Measurements from ENCODE around the gene NAPEPLD. TPM values are rescaled to one million over a fixed set of nuclear protein-coding genes. Genes with fewer than 3 reads are reported as not detected.

The NAPEPLD gene
- total RNA-seq, 1 donor from 2014 or later = 6.1 TPM

- Mint-ChIP-seq H3K4me3 (ENCODE audit: unreplicated experiment) (no peak overlapping the region), H3K9me3 (ENCODE audit: unreplicated experiment) (no peaks in the 10 kb centered on the region), H3K4me1 (ENCODE audit: unreplicated experiment) (no peaks in the 10 kb centered on the region), H3K27ac (ENCODE audit: unreplicated experiment) (no peak overlapping the region), H3K36me3 (ENCODE audit: low read depth, unreplicated experiment) (no peaks in the 10 kb centered on the region), H3K27me3 (ENCODE audit: unreplicated experiment) (peaks cover 2% of the 10 kb centered on the region)
- TF ChIP-seq CTCF (IDR thresholded peaks at IDR 0.05; ENCODE audit: unreplicated experiment) = no peak
- no peak for DNase-seq (ENCODE audit: low spot score)
These were observed 7.0 kb downstream of the NAPEPLD start for GRCh38 chr7:103141753-103142404.

- Mint-ChIP-seq H3K4me1 (ENCODE audit: unreplicated experiment) (no peaks in the 10 kb centered on the region), H3K4me3 (ENCODE audit: unreplicated experiment) (no peak overlapping the region), H3K27ac (ENCODE audit: unreplicated experiment) (no peak overlapping the region), H3K36me3 (ENCODE audit: low read depth, unreplicated experiment) (no peaks in the 10 kb centered on the region), H3K9me3 (ENCODE audit: unreplicated experiment) (no peaks in the 10 kb centered on the region), H3K27me3 (ENCODE audit: unreplicated experiment) (peaks cover 2% of the 10 kb centered on the region)
- no peak for DNase-seq (ENCODE audit: low spot score)
- no peak for TF ChIP-seq CTCF (IDR thresholded peaks at IDR 0.05; ENCODE audit: unreplicated experiment)
These were observed 8.2 kb downstream of the NAPEPLD start for GRCh38 chr7:103140685-103141084.

GRCh38 chr7:103140061-103140460 lies 8.8 kb downstream of the NAPEPLD start:
- no peak for DNase-seq (ENCODE audit: low spot score)
- Mint-ChIP-seq H3K27ac (ENCODE audit: unreplicated experiment) (no peak overlapping the region), H3K4me3 (ENCODE audit: unreplicated experiment) (no peak overlapping the region), H3K9me3 (ENCODE audit: unreplicated experiment) (no peaks in the 10 kb centered on the region), H3K36me3 (ENCODE audit: low read depth, unreplicated experiment) (no peaks in the 10 kb centered on the region), H3K27me3 (ENCODE audit: unreplicated experiment) (peaks cover 2% of the 10 kb centered on the region), H3K4me1 (ENCODE audit: unreplicated experiment) (no peaks in the 10 kb centered on the region)
- TF ChIP-seq CTCF (IDR thresholded peaks at IDR 0.05; ENCODE audit: unreplicated experiment) = no peak

GRCh38 chr7:103134836-103135554 lies 13.9 kb downstream of the NAPEPLD start:
- no peak for DNase-seq (ENCODE audit: low spot score)
- Mint-ChIP-seq H3K4me3 (ENCODE audit: unreplicated experiment) (no peak overlapping the region), H3K27me3 (ENCODE audit: unreplicated experiment) (no peaks in the 10 kb centered on the region), H3K27ac (ENCODE audit: unreplicated experiment) (no peak overlapping the region), H3K4me1 (ENCODE audit: unreplicated experiment) (no peaks in the 10 kb centered on the region), H3K9me3 (ENCODE audit: unreplicated experiment) (no peaks in the 10 kb centered on the region), H3K36me3 (ENCODE audit: low read depth, unreplicated experiment) (no peaks in the 10 kb centered on the region)
- TF ChIP-seq CTCF (IDR thresholded peaks at IDR 0.05; ENCODE audit: unreplicated experiment) = no peak

Data from endothelial cell (in vitro differentiated cells).